Endothelial cell of umbilical vein (primary cell): ENCODE results near the gene PARVA. TPM values are rescaled to one million over a fixed set of nuclear protein-coding genes. Genes with fewer than 3 reads are reported as not detected.

Experiments used
- BruUV-seq: library from RNA; stranded (reverse); fragments of 400-500 nt; replicated peaks from 2 replicates; lab custom pipeline; 2021; lab: Mats Ljungman, UMichigan
- CTCF ChIA-PET: fragments of 300-600, 350-600 bp; sonication (Branson Sonifier 250); formaldehyde crosslinking; loops from one replicate; lab custom pipeline; 2021; ENCODE audit warnings: antibody characterized with exemption, inconsistent platforms; lab: Charles Lee
- POLR2A ChIA-PET: fragments of 300-600, 350-600 bp; sonication (Branson Sonifier 250); formaldehyde crosslinking; loops from one replicate; lab custom pipeline; 2021; ENCODE audit warnings: antibody characterized with exemption, inconsistent platforms; lab: Charles Lee
- DNase-seq: peaks from one replicate; pipeline ENCODE4 v3.0.0-alpha.2; 2011; ENCODE audit warnings: low read depth, low spot score
- FAIRE-seq: peaks from 2 replicates; lab custom pipeline; 2011; peaks lifted over from hg19 to GRCh38; lab: Jason Lieb, UNC
- H2AFZ ChIP-seq: 2 replicates; pipeline ENCODE4 v1.6.0; 2012; ENCODE audit warnings: low read depth, low read length, control low read depth, inconsistent platforms
- H3K27ac ChIP-seq: 2 replicates; pipeline ENCODE4 v1.5.1; 2011; ENCODE audit warnings: low read depth, mild to moderate bottlenecking, control low read depth, low read length, moderate library complexity; ENCODE audit not compliant: insufficient read depth
- H3K27me3 ChIP-seq, 2 experiments: 2 replicates each; pipeline versions ENCODE4 v1.6.0 to v1.6.1; 2011; ENCODE audit warnings: low read length in 2 of 2, mixed read lengths in 1 of 2; ENCODE audit not compliant: control insufficient read depth in 2 of 2, insufficient read depth in 2 of 2
- H3K36me3 ChIP-seq, 2 experiments: 2 replicates in 1 of 2; 3 replicates in 1 of 2; pipeline ENCODE4 v1.5.1; 2011; ENCODE audit warnings: low read length in 2 of 2, mild to moderate bottlenecking in 1 of 2, moderate library complexity in 1 of 2; ENCODE audit not compliant: control insufficient read depth in 2 of 2, insufficient read depth in 2 of 2; ENCODE audit errors: extremely low read depth in 1 of 2
- H3K4me1 ChIP-seq: 3 replicates; pipeline ENCODE4 v1.5.1; 2011; ENCODE audit warnings: mild to moderate bottlenecking, low read length; ENCODE audit not compliant: control insufficient read depth, insufficient read depth; ENCODE audit errors: extremely low read depth
- H3K4me2 ChIP-seq: 2 replicates; pipeline ENCODE4 v1.6.1; 2011; ENCODE audit warnings: low read length, control low read depth, mixed read lengths; ENCODE audit not compliant: insufficient read depth
- H3K4me3 ChIP-seq, 3 experiments: fragments of 200-600 bp in 1 of 3; sonication (generic), shearing (Covaris generic) in 1 of 3; replicated peaks in 1 of 3; 2 replicates each; pipeline ENCODE4 v1.5.1; 2011 to 2016; ENCODE audit warnings: control low read depth in 3 of 3, low read length in 3 of 3, mild to moderate bottlenecking in 2 of 3, inconsistent platforms in 1 of 3, low read depth in 1 of 3, moderate library complexity in 1 of 3; ENCODE audit not compliant: insufficient read depth in 1 of 3
- H3K79me2 ChIP-seq: 2 replicates; pipeline ENCODE4 v1.6.0; 2012; ENCODE audit warnings: low read length, inconsistent platforms; ENCODE audit not compliant: control insufficient read depth, insufficient read depth
- H3K9ac ChIP-seq: replicated peaks from 2 replicates; pipeline ENCODE3; 2011; ENCODE audit warnings: low read length, control low read depth; ENCODE audit not compliant: insufficient read depth; ENCODE audit errors: extremely low read depth
- H3K9me1 ChIP-seq: replicated peaks from 3 replicates; pipeline ENCODE4 v1.6.0; 2011; ENCODE audit warnings: mild to moderate bottlenecking, low read length; ENCODE audit not compliant: control insufficient read depth, insufficient read depth; ENCODE audit errors: extremely low read depth
- H3K9me3 ChIP-seq: replicated peaks from 2 replicates; pipeline ENCODE4 v1.5.1; 2012; ENCODE audit warnings: low read length, inconsistent platforms; ENCODE audit not compliant: control insufficient read depth, insufficient read depth
- H4K20me1 ChIP-seq: replicated peaks from 2 replicates; pipeline ENCODE3; 2011; ENCODE audit warnings: mild to moderate bottlenecking, low read length; ENCODE audit not compliant: control insufficient read depth, insufficient read depth; ENCODE audit errors: extremely low read depth
- FOS ChIP-seq: IDR thresholded peaks from 2 replicates; pipeline ENCODE4 v1.6.1; 2011; ENCODE audit warnings: mild to moderate bottlenecking, low read length, moderate library complexity, borderline replicate concordance; ENCODE audit not compliant: insufficient read depth
- GATA2 ChIP-seq: IDR thresholded peaks from 2 replicates; pipeline ENCODE4 v1.7.0; 2011; ENCODE audit warnings: low read depth, mild to moderate bottlenecking, moderate library complexity, mixed read lengths, low read length; ENCODE audit not compliant: insufficient read length, insufficient read depth
- JUN ChIP-seq: IDR thresholded peaks from 2 replicates; pipeline ENCODE4 v1.6.1; 2011; ENCODE audit warnings: borderline replicate concordance, low read depth; ENCODE audit not compliant: insufficient read length, insufficient read depth
- MYC ChIP-seq: IDR thresholded peaks from one replicate; pipeline ENCODE4 v1.6.1; 2011; ENCODE audit warnings: mild to moderate bottlenecking, low read depth, low read length
- POLR2A ChIP-seq: IDR thresholded peaks from 2 replicates; pipeline ENCODE4 v1.6.1; 2012; ENCODE audit warnings: low read depth, mild to moderate bottlenecking, control low read depth, low read length
- POLR2AphosphoS5 ChIP-seq: IDR thresholded peaks from 2 replicates; pipeline ENCODE4 v1.6.1; 2012; ENCODE audit warnings: low read depth, mild to moderate bottlenecking, control low read depth, low read length, moderate library complexity; ENCODE audit not compliant: insufficient read depth
- dilution Hi-C: fragments of 300-500 bp; cut with MboI; formaldehyde crosslinking; loops from one replicate; pipeline ENCODE4 v1.15.0; 2019; ENCODE audit warnings: low sequenced_read_pairs; ENCODE audit not compliant: extremely low pct_ligation_motif_present
- intact Hi-C: fragments of 100-400 bp; cut with micrococcal nuclease; formaldehyde crosslinking; loops from one replicate; pipeline ENCODE4 v1.10.0; 2022
- polyA plus RNA-seq, 4 experiments: library from polyadenylated mRNA; depleted of rRNA in 3 of 4; stranded (reverse) in 3 of 4; unstranded in 1 of 4; fragments of >200 nt; gene quantifications; 2 replicates each; pipeline versions ENCODE4 v1.2.1 to v1.2.3, GENCODE V29; 2011 to 2012; ENCODE audit warnings: missing spikeins in 1 of 4
- total RNA-seq: library from RNA; stranded (reverse); gene quantifications from 2 replicates; pipeline ENCODE4 v1.2.3, GENCODE V29; 2021
- TF ChIP-seq, protein P1 (sequence below): IDR thresholded peaks from 2 replicates; pipeline ENCODE4 v1.6.1; 2011; ENCODE audit not compliant: insufficient read depth, insufficient read length
- TF ChIP-seq, protein P2 (sequence below), 2 donors: IDR thresholded peaks; 1 replicate in 1 of 2; 2 replicates in 1 of 2; pipeline ENCODE4 v1.5.1; 2011; ENCODE audit warnings: low read length in 2 of 2, mild to moderate bottlenecking in 2 of 2, moderate library complexity in 2 of 2, control low read depth in 1 of 2, inconsistent platforms in 1 of 2, low read depth in 1 of 2; ENCODE audit not compliant: insufficient read depth in 1 of 2; ENCODE audit errors: extremely low read depth in 1 of 2

The PARVA gene
- total and polyA plus RNA-seq, 2 donors (not counting 3 experiments of a cell fraction or from before 2014, with no cell fraction given) = 40.6 to 104 TPM

DNA sequence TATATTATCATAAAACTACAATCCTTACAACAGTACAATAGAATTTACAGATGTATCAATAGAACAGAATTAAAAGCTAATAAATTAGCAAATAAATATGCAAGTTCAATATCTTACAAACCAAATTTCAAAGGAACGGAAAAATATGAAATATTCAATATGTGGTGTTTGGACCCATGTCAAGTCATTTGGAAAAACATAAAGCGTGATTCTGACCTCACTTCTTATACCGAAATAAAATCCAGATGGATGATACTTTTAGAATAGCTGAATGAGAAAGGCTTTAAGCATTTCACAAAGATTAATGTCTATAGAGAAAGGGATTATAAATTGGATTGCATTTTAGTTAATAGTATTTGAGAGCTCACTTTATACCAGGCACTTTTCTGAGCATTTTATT is 204.0 kb downstream of the PARVA start:
- DNase-seq (no peak), FAIRE-seq (no peak)
- no peaks in the 10 kb centered on the region for H3K79me2 ChIP-seq
- ChIA-PET POLR2A (no interaction called here), CTCF (interaction anchor here (1.8 kb wide), 1 partner anchor 18 kb away, joined by 4 read pairs; no protein-coding TSS in a partner anchor)
- no peaks in the 10 kb centered on the region for H3K9me1 ChIP-seq
- H3K4me1 ChIP-seq = no peaks in the 10 kb centered on the region
- H3K9me3 ChIP-seq = no peaks in the 10 kb centered on the region
- H3K4me2 ChIP-seq = no peak overlapping the region
- no peak for TF ChIP-seq JUN
- TF ChIP-seq POLR2A = no peak
- no peak for TF ChIP-seq FOS
- TF ChIP-seq MYC = no peak
- TF ChIP-seq, protein P1, sequence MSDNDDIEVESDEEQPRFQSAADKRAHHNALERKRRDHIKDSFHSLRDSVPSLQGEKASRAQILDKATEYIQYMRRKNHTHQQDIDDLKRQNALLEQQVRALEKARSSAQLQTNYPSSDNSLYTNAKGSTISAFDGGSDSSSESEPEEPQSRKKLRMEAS = no peak
- TF ChIP-seq, protein P2, sequence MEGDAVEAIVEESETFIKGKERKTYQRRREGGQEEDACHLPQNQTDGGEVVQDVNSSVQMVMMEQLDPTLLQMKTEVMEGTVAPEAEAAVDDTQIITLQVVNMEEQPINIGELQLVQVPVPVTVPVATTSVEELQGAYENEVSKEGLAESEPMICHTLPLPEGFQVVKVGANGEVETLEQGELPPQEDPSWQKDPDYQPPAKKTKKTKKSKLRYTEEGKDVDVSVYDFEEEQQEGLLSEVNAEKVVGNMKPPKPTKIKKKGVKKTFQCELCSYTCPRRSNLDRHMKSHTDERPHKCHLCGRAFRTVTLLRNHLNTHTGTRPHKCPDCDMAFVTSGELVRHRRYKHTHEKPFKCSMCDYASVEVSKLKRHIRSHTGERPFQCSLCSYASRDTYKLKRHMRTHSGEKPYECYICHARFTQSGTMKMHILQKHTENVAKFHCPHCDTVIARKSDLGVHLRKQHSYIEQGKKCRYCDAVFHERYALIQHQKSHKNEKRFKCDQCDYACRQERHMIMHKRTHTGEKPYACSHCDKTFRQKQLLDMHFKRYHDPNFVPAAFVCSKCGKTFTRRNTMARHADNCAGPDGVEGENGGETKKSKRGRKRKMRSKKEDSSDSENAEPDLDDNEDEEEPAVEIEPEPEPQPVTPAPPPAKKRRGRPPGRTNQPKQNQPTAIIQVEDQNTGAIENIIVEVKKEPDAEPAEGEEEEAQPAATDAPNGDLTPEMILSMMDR (IDR thresholded peaks at IDR 0.05; ENCODE audit: extremely low read depth in 1 of 2, insufficient read depth in 1 of 2, low read depth in 1 of 2, low read length in 2 of 2) = no peak
- TF ChIP-seq GATA2 = no peak
- no peak for TF ChIP-seq POLR2AphosphoS5
- H3K4me3 ChIP-seq = no peak overlapping the region
- BruUV-seq = no TSS peak
- intact Hi-C loops (no loop called here), dilution Hi-C loops (no loop called here)
- H3K9ac ChIP-seq = no peak overlapping the region
- no peaks in the 10 kb centered on the region for H4K20me1 ChIP-seq
- peaks cover 8% of the 10 kb centered on the region in 2 experiments for H3K27me3 ChIP-seq
- no peaks in the 10 kb centered on the region for H3K36me3 ChIP-seq
- H3K27ac ChIP-seq = no peak overlapping the region
- no peak overlapping the region for H2AFZ ChIP-seq
